ENCODE results near the gene EFEMP2.

EFEMP2 gene

DNA sequence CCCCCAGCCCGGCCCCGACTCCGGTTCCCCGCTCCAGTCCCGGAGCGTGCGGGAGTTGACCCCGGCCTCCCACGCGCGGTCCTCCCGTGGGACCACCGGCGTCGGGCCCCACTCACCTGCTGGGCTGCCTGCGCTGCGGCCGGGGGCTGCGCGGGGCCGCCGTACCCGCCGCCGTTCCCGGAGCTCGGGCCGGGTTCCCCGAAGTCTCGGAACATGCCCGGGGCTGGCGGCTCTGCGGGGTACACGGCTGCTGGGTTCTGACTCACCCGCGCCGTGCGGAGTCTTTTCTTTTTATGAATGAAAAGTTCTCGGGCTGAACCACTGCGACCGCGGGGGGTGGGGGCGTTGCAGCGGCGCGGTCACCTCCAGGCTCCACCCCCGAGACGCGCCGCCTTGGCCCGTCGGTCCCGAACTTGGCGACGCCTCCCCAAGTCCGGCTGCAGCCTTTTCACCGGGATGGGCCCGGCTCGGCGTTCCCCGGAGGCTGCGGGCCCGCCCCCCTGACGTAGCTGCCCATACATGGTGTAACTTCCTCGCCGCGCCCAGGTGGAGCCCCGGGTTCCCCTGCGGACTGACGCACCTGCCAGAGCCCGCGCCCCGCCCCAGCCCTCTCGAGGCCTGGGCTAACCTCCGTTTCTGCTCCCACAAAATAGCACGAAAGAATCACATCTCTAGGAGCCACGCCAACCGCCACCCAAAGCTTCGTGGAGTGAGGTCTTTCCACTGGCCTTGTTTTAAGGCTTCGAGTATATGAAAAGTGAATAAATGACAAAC, 27.7 kb upstream of the EFEMP2 start, which contains the start of gene FOSL1:
Gene FOSL1, minus strand, starts transcription at position 264 of the 774 bp plus-strand sequence. Its CDS starts 49 bp downstream, at position 215.
- H3K27ac ChIP-seq: peak within 1 kb of the TSS; percentile 33; the same call in 1 of the 2 replicates
- TF ChIP-seq CTCF (conservative IDR thresholded peaks at IDR 0.05): no peak

- no peak for TF ChIP-seq CTCF (conservative IDR thresholded peaks at IDR 0.05)
- peak overlapping the region; percentile 33; the same call in 1 of the 2 replicates for H3K27ac ChIP-seq
Measured at GRCh38 chr11:65899356-65900124, 26.9 kb upstream of the EFEMP2 start.

DNA sequence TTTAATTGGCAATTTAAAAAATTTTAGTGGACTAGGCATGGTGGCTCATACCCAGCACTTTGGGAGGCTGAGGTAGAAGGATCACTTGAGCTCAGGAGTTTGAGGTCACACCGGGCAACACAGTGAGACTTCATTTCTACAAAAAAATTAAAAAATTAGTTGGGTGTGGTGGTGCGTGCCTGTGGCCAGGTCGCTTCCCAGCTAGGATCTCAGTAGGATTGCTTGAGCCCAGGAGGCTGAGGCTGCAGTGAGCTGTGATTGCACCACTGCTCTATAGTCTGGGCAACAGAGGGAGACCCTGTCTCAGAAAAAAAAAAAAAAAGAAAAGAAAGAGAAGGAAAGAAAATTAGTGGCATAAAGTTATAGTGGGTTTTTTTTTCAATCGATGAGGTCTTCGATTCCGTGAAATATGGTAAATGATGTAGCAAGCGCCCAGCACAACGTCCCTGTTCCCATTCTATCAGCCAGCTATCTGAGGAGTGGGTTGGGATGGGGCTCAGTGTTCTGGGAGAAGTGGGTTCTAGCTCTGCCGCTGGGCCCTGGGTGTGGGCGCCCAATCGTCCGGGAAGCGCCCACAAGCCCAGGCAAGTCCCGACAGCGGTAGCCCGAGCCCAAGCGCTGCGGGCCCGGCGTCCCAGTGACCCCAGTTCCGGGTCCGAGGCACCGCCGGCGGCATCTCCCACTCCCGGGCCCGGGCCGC, 26.2 kb upstream of the EFEMP2 start:
- TF ChIP-seq CTCF (conservative IDR thresholded peaks at IDR 0.05): no peak
- H3K27ac ChIP-seq: no peak overlapping the region

- TF ChIP-seq CTCF (conservative IDR thresholded peaks at IDR 0.05): no peak
- no peak overlapping the region for H3K27ac ChIP-seq
Measured at GRCh38 chr11:65897020-65897471, 24.4 kb upstream of the EFEMP2 start.

DNA sequence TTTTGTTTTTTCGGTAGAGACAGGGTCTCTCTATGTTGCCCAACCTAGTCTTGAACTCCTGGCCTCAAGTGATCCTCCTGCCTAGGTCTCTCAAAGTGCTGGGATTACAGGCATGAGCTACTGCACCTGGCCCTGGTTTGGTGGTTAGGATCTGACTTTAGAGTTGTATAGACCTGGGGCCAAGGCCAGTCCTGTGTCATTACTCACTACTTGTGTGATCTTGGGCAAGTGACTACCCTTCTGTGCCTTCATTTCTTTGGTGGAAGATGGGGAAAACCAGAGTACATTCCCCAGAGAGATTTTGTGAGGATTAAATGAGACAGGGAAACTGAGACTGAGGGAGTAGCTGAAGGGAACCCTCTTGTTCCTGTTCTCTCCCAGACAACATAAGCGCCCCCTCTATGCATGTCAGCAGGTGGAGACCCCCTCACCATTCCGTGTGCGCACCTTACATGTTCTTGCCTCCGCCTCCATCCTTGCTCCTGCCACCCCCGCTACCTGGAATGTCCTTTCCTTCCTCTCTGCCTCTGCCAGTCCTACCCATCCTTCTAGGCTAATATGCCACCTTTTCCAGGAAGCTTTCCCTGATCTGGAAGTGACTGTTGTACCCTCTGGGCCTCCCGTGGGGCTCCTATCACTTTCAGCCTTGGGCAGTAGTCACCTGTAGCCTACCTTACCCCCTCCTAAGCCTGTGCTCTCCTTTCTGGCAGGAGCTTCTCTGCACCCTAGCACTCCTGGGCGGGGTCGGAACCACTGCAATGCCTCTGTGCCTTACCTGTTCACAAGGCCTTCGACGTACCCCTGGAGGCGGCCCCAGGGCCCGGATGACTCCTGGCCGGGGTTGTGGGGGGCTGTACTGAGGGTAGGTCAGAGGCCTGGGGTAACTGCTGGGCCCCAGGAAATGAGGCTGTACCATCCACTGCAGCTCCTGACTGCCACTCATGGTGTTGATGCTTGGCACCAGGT, 23.7 kb upstream of the EFEMP2 start:
- TF ChIP-seq CTCF (conservative IDR thresholded peaks at IDR 0.05): no peak
- no peak overlapping the region for H3K27ac ChIP-seq

GRCh38 chr11:65895482-65895981, 22.9 kb upstream of the EFEMP2 start:
- no peak for TF ChIP-seq CTCF (conservative IDR thresholded peaks at IDR 0.05)
- H3K27ac ChIP-seq: no peak overlapping the region
